ENCODE data around the gene PRKCH. TPM values are rescaled to one million over a fixed set of nuclear protein-coding genes. Genes with fewer than 3 reads are reported as not detected.

The PRKCH gene
- polyA plus RNA-seq, 3 donors = 3.6 to 6.2 (median 5.4) TPM

- no peak for DNase-seq
- Mint-ChIP-seq H3K4me3 (no peak overlapping the region), H3K9me3 (peaks cover 0 to 4% (median 0%) of the 10 kb centered on the region in 7 donors), H3K27me3 (ENCODE audit: low read depth in 3 of 3) (no peaks in the 10 kb centered on the region), H3K4me1 (peaks cover 7% of the 10 kb centered on the region), H3K36me3 (peaks cover 53 to 61% of the 10 kb centered on the region in 2 donors), H3K27ac (peak overlapping the region in 3 of 7 donors; percentile 58 to 68 (median 65))
- H3K9me3 ChIP-seq (replicated peaks in 1 of 2; ENCODE audit: control insufficient read depth in 1 of 2, insufficient read depth in 1 of 2, low read length in 2 of 2) = no peaks in the 10 kb centered on the region
- no peaks in the 10 kb centered on the region for H3K79me2 ChIP-seq (ENCODE audit: insufficient read depth, low read length)
- 97% methylated on average over 4 of the region's 6 CpGs for WGBS (ENCODE audit: insufficient coverage)
- no peak for TF ChIP-seq CTCF (IDR thresholded peaks at IDR 0.05)
- no peak overlapping the region for H3K4me2 ChIP-seq (replicated peaks; ENCODE audit: extremely low read depth, low read length, poor library complexity, severe bottlenecking)
- no peaks in the 10 kb centered on the region for H3K27me3 ChIP-seq (ENCODE audit: control insufficient read depth in 2 of 2, insufficient read depth in 2 of 2, low read length in 2 of 2)
- no peak overlapping the region for H2AFZ ChIP-seq (ENCODE audit: insufficient read depth, low read depth, low read length, poor library complexity, severe bottlenecking)
- peaks cover 25 to 52% of the 10 kb centered on the region in 2 donors for H3K36me3 ChIP-seq (replicated peaks in 1 of 2; ENCODE audit: control insufficient read depth in 1 of 2, insufficient read depth in 2 of 2, low read length in 2 of 2)
- H3K4me3 ChIP-seq (replicated peaks in 1 of 3; ENCODE audit: low read depth in 2 of 3, low read length in 3 of 3) = no peak overlapping the region
- no peak overlapping the region for H3K27ac ChIP-seq (ENCODE audit: low read depth in 1 of 2, low read length in 2 of 2)
- no peaks in the 10 kb centered on the region for H3K4me1 ChIP-seq (ENCODE audit: control insufficient read depth in 1 of 2, insufficient read depth in 2 of 2, low read length in 2 of 2)
- no peak overlapping the region for H3K9ac ChIP-seq (ENCODE audit: insufficient read depth, low read length, poor library complexity, severe bottlenecking)
- H4K20me1 ChIP-seq (ENCODE audit: insufficient read depth, low read length) = no peaks in the 10 kb centered on the region
- intact Hi-C loops (cut with micrococcal nuclease) = no loop called here
Observed at GRCh38 chr14:61459229-61459628, 137.8 kb downstream of the PRKCH start.

GRCh38 chr14:61460063-61460462 lies 138.7 kb downstream of the PRKCH start:
- no peak for DNase-seq
- H3K27me3 Mint-ChIP-seq (ENCODE audit: low read depth in 3 of 3) = no peaks in the 10 kb centered on the region
- Histone ChIP-seq H3K4me1 (ENCODE audit: control insufficient read depth in 1 of 2, insufficient read depth in 2 of 2, low read length in 2 of 2) (no peaks in the 10 kb centered on the region), H3K9me3 (replicated peaks in 1 of 2; ENCODE audit: control insufficient read depth in 1 of 2, insufficient read depth in 1 of 2, low read length in 2 of 2) (no peaks in the 10 kb centered on the region), H3K79me2 (ENCODE audit: insufficient read depth, low read length) (no peaks in the 10 kb centered on the region), H3K4me2 (replicated peaks; ENCODE audit: extremely low read depth, low read length, poor library complexity, severe bottlenecking) (no peak overlapping the region), H3K27me3 (ENCODE audit: control insufficient read depth in 2 of 2, insufficient read depth in 2 of 2, low read length in 2 of 2) (no peaks in the 10 kb centered on the region), H3K27ac (ENCODE audit: low read depth in 1 of 2, low read length in 2 of 2) (no peak overlapping the region), H4K20me1 (ENCODE audit: insufficient read depth, low read length) (no peaks in the 10 kb centered on the region), H3K9ac (ENCODE audit: insufficient read depth, low read length, poor library complexity, severe bottlenecking) (no peak overlapping the region), H3K36me3 (replicated peaks in 1 of 2; ENCODE audit: control insufficient read depth in 1 of 2, insufficient read depth in 2 of 2, low read length in 2 of 2) (peaks cover 21 to 44% of the 10 kb centered on the region in 2 donors), H2AFZ (ENCODE audit: insufficient read depth, low read depth, low read length, poor library complexity, severe bottlenecking) (no peak overlapping the region), H3K4me3 (replicated peaks in 1 of 3; ENCODE audit: low read depth in 2 of 3, low read length in 3 of 3) (no peak overlapping the region)
- peaks cover 53 to 63% of the 10 kb centered on the region in 2 donors for H3K36me3 Mint-ChIP-seq
- H3K4me3 Mint-ChIP-seq = no peak overlapping the region
- H3K9me3 Mint-ChIP-seq = peaks cover 0 to 5% (median 2%) of the 10 kb centered on the region in 7 donors
- H3K4me1 Mint-ChIP-seq = peaks cover 7% of the 10 kb centered on the region
- intact Hi-C loops (cut with micrococcal nuclease) = loop anchor here in 1 of 2 donors (5.0 kb wide), 1 partner anchor 252 kb away; no protein-coding TSS in a partner anchor
- WGBS (ENCODE audit: insufficient coverage) = no CpG with 5 or more reads among the region's 1 CpG
- no peak for TF ChIP-seq CTCF (IDR thresholded peaks at IDR 0.05)
- peak overlapping the region in 2 of 7 donors; percentile 13 to 50 for H3K27ac Mint-ChIP-seq

Data from CD14-positive monocyte (primary cell).